Neural progenitor cell (in vitro differentiated cells): Measurements from ENCODE around the gene OBP2A. TPM values are rescaled to one million over a fixed set of nuclear protein-coding genes. Genes with fewer than 3 reads are reported as not detected.

ENCODE experiments used
- DNase-seq: peaks from one replicate; pipeline ENCODE4 v3.0.0-alpha.2; 2016; ENCODE audit warnings: low spot score
- H2AFZ ChIP-seq: fragments of 200-600 bp; sonication (generic); replicated peaks from 2 replicates; pipeline ENCODE4 v1.6.1; 2016; ENCODE audit warnings: antibody characterized with exemption
- H3F3A ChIP-seq: fragments of 200-600 bp; sonication (generic); 2 replicates; pipeline ENCODE4 v1.6.1; 2016; ENCODE audit warnings: antibody characterized with exemption, low read depth
- H3K27ac ChIP-seq: fragments of 200-600 bp; sonication (generic); 2 replicates; pipeline ENCODE4 v1.5.1; 2016; ENCODE audit warnings: mild to moderate bottlenecking
- H3K27me3 ChIP-seq: fragments of 200-600 bp; sonication (generic); 2 replicates; pipeline ENCODE4 v1.6.1; 2016; ENCODE audit warnings: mild to moderate bottlenecking, moderate library complexity
- H3K36me3 ChIP-seq: fragments of 200-600 bp; sonication (generic); 2 replicates; pipeline ENCODE4 v1.5.1; 2016
- H3K4me1 ChIP-seq: fragments of 200-600 bp; sonication (generic); 2 replicates; pipeline ENCODE4 v1.6.1; 2016; ENCODE audit warnings: mixed run types
- H3K4me2 ChIP-seq: fragments of 200-600 bp; sonication (generic); 2 replicates; pipeline ENCODE4 v1.6.1; 2016
- H3K4me3 ChIP-seq: fragments of 200-600 bp; sonication (generic); 2 replicates; pipeline ENCODE4 v1.5.1; 2016
- H3K79me2 ChIP-seq: fragments of 200-600 bp; sonication (generic); 2 replicates; pipeline ENCODE4 v1.6.1; 2016; ENCODE audit warnings: low read depth
- H3K9ac ChIP-seq: fragments of 200-600 bp; sonication (generic); 2 replicates; pipeline ENCODE4 v1.6.1; 2016
- H3K9me3 ChIP-seq: fragments of 200-600 bp; sonication (generic); 2 replicates; pipeline ENCODE4 v1.5.1; 2016; ENCODE audit warnings: low read depth
- H4K20me1 ChIP-seq: fragments of 200-600 bp; sonication (generic); 2 replicates; pipeline ENCODE4 v1.6.1; 2016; ENCODE audit warnings: low read depth
- H3K27ac Mint-ChIP-seq: 3 replicates; pipeline ENCODE4 v1.8.0; 2021; ENCODE audit warnings: mixed read lengths
- H3K27me3 Mint-ChIP-seq: 2 replicates; pipeline ENCODE4 v1.8.0; 2022; ENCODE audit warnings: low read depth, mild to moderate bottlenecking, inconsistent platforms, moderate library complexity, mixed read lengths; ENCODE audit not compliant: insufficient read depth
- H3K36me3 Mint-ChIP-seq: 3 replicates; pipeline ENCODE4 v1.8.0; 2021; ENCODE audit warnings: mixed read lengths
- H3K4me1 Mint-ChIP-seq: 3 replicates; pipeline ENCODE4 v1.8.0; 2021; ENCODE audit warnings: mixed read lengths
- H3K4me3 Mint-ChIP-seq: 3 replicates; pipeline ENCODE4 v1.8.0; 2021; ENCODE audit warnings: mild to moderate bottlenecking, moderate library complexity, mixed read lengths
- H3K9me3 Mint-ChIP-seq: 3 replicates; pipeline ENCODE4 v1.8.0; 2020; ENCODE audit warnings: mixed read lengths
- EZH2 ChIP-seq: fragments of 200-600 bp; sonication (generic); IDR thresholded peaks from 2 replicates; pipeline ENCODE4 v1.6.1; 2017; ENCODE audit warnings: antibody characterized with exemption, mild to moderate bottlenecking, moderate library complexity
- EZH2phosphoT487 ChIP-seq: fragments of 200-600 bp; sonication (generic); IDR thresholded peaks from 2 replicates; pipeline ENCODE4 v1.6.1; 2017; ENCODE audit warnings: antibody characterized with exemption
- total RNA-seq: library from RNA; depleted of rRNA; stranded (reverse); fragments of >200 nt; gene quantifications from 2 replicates; pipeline ENCODE4 v1.2.3, GENCODE V29; 2015; ENCODE audit warnings: low replicate concordance
- TF ChIP-seq, protein P1 (sequence below): fragments of 200-600 bp; sonication (generic); IDR thresholded peaks from 2 replicates; pipeline ENCODE4 v1.5.1; 2017; ENCODE audit warnings: antibody characterized with exemption, mild to moderate bottlenecking

The OBP2A gene
- total RNA-seq, 1 donor from 2014 or later = not detected

DNA sequence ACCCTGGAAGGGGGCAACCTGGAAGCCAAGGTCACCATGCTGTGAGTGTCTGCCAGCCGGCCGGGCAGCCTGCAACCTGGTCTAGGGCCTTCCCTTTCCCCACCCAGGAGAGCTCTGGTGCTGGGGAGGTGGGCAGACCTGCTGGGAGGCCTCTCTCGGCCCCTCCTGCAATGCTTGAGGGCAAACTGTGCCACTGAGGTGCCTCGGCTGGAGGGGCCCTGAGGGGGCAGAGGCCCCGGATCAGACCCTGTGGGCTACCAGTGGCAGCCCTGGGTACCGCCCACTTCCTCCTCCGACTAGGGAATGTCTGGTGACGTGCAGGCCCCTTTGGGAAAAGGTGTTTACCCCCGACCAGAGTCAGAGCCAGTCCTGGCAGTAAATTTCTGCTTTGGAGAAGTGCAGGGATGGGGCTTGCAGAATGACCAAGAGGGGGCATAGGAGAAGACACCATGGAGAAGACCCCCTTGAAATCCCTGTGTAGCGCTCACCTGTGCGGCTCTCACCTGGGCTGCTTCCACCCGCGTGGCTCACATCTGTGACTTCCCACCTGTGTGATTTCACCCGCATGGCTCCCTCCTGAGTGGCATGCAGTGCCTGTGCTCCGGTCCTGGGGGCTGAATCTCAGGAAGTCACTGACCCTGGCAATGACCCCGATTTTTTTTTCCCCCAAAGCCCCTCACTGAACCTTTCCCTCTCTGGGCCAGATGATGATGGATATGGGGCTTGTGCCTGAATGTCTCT, 23.6 kb upstream of the OBP2A start:
- no peak for DNase-seq
- peaks cover 3% of the 10 kb centered on the region for H3K4me1 Mint-ChIP-seq
- Histone ChIP-seq H3K79me2 (no peaks in the 10 kb centered on the region), H3K9ac (no peak overlapping the region), H3K36me3 (no peaks in the 10 kb centered on the region), H3K4me1 (no peaks in the 10 kb centered on the region), H3K9me3 (no peaks in the 10 kb centered on the region), H4K20me1 (no peaks in the 10 kb centered on the region), H2AFZ (no peak overlapping the region), H3K4me2 (no peak overlapping the region), H3K27ac (no peak overlapping the region), H3K4me3 (no peak overlapping the region), H3K27me3 (no peaks in the 10 kb centered on the region), H3F3A (no peaks in the 10 kb centered on the region)
- no peaks in the 10 kb centered on the region for H3K9me3 Mint-ChIP-seq
- no peaks in the 10 kb centered on the region for H3K36me3 Mint-ChIP-seq
- peaks cover 5% of the 10 kb centered on the region for H3K27me3 Mint-ChIP-seq
- H3K27ac Mint-ChIP-seq = no peak overlapping the region
- H3K4me3 Mint-ChIP-seq = no peak overlapping the region
- no peak for TF ChIP-seq EZH2phosphoT487
- TF ChIP-seq, protein P1, sequence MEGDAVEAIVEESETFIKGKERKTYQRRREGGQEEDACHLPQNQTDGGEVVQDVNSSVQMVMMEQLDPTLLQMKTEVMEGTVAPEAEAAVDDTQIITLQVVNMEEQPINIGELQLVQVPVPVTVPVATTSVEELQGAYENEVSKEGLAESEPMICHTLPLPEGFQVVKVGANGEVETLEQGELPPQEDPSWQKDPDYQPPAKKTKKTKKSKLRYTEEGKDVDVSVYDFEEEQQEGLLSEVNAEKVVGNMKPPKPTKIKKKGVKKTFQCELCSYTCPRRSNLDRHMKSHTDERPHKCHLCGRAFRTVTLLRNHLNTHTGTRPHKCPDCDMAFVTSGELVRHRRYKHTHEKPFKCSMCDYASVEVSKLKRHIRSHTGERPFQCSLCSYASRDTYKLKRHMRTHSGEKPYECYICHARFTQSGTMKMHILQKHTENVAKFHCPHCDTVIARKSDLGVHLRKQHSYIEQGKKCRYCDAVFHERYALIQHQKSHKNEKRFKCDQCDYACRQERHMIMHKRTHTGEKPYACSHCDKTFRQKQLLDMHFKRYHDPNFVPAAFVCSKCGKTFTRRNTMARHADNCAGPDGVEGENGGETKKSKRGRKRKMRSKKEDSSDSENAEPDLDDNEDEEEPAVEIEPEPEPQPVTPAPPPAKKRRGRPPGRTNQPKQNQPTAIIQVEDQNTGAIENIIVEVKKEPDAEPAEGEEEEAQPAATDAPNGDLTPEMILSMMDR = no peak
- no peak for TF ChIP-seq EZH2

DNA sequence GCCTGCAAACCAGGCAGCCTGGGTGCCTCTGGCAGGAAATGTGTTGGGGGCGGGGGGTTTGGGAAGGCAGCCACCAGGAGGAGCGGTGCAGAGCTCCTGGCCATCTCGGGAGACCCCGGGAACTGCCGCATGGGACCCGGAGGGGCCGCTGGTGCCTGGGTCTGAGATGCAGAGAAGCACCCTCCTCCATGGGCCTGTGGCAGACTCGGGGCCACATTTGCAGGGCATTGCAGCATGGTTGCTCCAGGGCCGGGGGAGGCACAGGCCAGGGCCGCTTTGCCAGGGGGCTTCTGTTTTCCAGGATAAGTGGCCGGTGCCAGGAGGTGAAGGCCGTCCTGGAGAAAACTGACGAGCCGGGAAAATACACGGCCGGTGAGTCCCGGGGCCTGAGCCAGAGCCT, 23.0 kb upstream of the OBP2A start:
- Histone ChIP-seq H3K36me3 (no peaks in the 10 kb centered on the region), H4K20me1 (no peaks in the 10 kb centered on the region), H3K4me1 (no peaks in the 10 kb centered on the region), H3K4me3 (no peak overlapping the region), H3K79me2 (no peaks in the 10 kb centered on the region), H2AFZ (no peak overlapping the region), H3K9me3 (no peaks in the 10 kb centered on the region), H3K4me2 (no peak overlapping the region), H3K9ac (no peak overlapping the region), H3K27me3 (no peaks in the 10 kb centered on the region), H3K27ac (no peak overlapping the region), H3F3A (no peaks in the 10 kb centered on the region)
- Mint-ChIP-seq H3K9me3 (no peaks in the 10 kb centered on the region), H3K36me3 (no peaks in the 10 kb centered on the region), H3K27ac (no peak overlapping the region), H3K27me3 (peaks cover 5% of the 10 kb centered on the region), H3K4me1 (peaks cover 3% of the 10 kb centered on the region), H3K4me3 (no peak overlapping the region)
- no peak for DNase-seq
- TF ChIP-seq EZH2 = no peak
- TF ChIP-seq, protein P1 = no peak
- no peak for TF ChIP-seq EZH2phosphoT487

DNA sequence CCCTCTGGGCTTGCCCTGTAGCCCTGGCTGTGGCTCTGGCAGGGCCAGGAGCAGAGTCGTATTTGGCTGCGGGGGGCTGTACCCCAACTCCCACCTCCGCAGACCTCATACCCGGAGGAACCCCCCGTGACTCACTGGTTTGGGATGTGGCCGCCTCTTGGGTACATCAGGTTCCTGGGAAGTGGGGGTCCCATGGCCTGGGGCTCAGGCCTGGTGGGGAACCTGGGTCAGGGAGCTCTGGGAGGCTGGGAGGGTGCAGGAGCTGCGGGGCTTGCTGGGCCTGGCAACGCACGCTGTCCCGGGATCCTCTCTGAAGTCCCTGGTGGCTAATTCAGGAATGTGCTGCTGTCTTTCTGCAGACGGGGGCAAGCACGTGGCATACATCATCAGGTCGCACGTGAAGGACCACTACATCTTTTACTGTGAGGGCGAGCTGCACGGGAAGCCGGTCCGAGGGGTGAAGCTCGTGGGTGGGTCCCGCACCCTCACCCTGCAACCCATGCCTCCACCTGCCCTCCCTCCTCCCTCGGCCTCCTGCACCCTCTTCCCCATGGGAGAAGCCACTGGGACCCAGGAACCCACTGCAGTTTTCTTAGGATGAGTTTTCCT, 22.3 kb upstream of the OBP2A start:
- Histone ChIP-seq H3K4me1 (no peaks in the 10 kb centered on the region), H3K79me2 (no peaks in the 10 kb centered on the region), H3K4me2 (no peak overlapping the region), H3K36me3 (no peaks in the 10 kb centered on the region), H2AFZ (no peak overlapping the region), H3K9ac (no peak overlapping the region), H3K27ac (no peak overlapping the region), H3K27me3 (no peaks in the 10 kb centered on the region), H3K9me3 (no peaks in the 10 kb centered on the region), H4K20me1 (no peaks in the 10 kb centered on the region), H3F3A (no peaks in the 10 kb centered on the region), H3K4me3 (no peak overlapping the region)
- Mint-ChIP-seq H3K9me3 (no peaks in the 10 kb centered on the region), H3K4me1 (peaks cover 3% of the 10 kb centered on the region), H3K27me3 (peaks cover 5% of the 10 kb centered on the region), H3K36me3 (no peaks in the 10 kb centered on the region), H3K4me3 (no peak overlapping the region), H3K27ac (no peak overlapping the region)
- DNase-seq = no peak
- no peak for TF ChIP-seq EZH2
